Superior temporal gyrus (tissue), 1 donor: ENCODE data around the gene CAMK4.

Experiments used
- DNase-seq: peaks from one replicate; pipeline ENCODE4 v3.0.0-alpha.2; 2016; ENCODE audit errors: extremely low spot score

The CAMK4 gene

DNA sequence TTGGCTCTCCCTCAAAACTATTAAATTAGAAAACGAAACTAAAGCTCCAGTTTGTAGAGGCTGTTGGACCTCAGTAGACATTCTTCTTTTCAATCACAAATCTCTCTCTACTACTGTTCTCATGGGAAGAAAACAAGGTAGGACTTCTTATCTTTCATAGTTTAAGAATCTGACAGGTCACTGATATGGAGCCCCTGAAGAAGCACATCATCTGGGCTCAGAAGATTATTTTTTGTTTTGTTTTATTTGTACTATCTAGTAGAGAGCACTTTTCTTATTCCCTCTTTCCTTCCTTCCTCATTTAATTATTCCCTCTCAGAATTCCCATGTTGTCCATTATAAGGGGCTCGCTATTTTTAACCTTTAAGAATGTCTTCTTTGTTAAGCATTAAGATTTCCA, 261.9 kb downstream of the CAMK4 start:
- DNase-seq = no peak

DNA sequence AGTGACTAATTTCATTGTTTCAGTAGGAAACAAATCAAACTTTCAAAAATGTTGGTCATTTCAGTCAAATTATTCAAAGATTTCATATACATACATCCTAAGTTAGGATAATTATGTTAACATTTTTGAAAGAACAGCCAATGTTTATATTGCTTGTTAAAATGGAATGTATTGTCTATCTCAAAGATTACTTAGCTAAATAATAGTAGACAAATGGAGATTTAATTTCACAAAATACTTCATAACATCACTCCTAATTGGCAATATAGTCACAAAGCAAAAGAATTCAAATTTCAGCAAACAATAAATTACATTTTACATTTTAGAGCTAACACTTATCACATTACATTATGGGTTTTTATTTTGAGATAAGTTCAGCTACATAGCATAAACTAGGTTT, 262.7 kb downstream of the CAMK4 start:
- DNase-seq = no peak

DNA sequence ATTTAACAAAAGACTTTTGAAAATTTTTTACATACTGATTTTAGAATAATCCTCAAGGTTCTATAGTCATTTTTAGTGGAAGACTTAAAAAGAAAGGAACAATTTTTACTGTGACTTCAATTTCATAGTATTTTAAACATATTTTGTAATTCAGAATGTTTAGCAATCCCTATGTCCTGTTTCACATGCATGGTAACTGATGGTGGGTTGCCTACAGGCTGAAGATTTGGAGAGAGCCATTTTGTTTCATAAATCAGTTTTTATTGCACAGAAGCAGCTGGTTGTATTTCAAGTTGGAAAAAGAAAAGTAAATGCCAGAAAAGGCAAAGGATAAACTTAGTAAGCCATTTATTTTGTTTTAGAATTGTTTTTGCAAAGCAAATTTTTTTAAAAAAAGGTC, 264.2 kb downstream of the CAMK4 start:
- DNase-seq = no peak

- DNase-seq = no peak
Measured at GRCh38 chr5:111493031-111493430, 268.8 kb downstream of the CAMK4 start.

DNA sequence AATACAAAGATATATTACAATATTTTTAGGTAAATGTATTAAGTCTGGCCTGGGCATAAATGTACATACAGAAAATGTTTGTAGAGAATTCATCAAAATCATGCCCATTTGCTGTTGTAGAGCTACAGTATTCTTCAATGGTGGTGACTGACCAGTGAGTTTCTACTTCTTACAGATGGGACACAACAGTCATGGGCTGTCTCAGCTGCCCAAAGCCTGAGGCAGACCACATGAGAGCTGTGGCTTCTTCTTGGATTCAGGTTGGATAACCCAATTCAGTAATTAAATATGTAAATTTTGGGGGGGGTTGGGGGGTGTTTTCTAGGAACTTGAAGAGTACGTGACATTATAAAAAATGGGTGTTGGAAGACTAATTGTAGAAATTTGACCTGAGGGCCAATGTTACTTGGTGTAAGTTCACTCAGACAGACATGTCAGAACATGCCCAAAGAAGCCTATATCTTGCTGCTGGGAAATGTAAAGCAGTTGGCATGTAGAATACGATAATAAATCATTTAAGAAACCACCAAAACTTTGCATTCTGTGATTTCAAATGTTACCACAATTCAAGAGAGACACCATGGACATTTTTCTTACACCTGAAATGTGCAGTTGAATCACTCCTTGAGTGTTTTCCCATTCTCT, 270.3 kb downstream of the CAMK4 start:
- DNase-seq = no peak

DNA sequence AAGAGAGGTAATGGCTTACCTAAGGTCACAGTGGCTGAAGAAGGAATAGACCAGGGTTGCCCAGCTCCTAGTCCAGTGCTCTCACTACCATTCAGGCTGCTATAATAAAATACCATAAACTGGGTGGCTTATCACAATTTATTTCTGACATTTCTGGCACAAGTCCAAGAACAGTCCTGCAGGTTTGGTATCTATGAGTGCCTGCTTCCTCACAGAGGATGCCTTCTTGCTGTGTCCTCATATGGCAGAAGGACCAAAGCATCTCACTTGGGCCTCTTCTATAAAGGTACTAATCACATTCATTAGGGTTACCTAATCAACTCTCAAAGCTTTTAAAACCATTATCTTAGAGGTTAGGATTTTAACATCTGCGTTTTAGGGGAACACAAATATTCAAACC, 271.0 kb downstream of the CAMK4 start:
- DNase-seq = no peak

- no peak for DNase-seq
Measured at GRCh38 chr5:111498346-111498745, 274.2 kb downstream of the CAMK4 start.

DNA sequence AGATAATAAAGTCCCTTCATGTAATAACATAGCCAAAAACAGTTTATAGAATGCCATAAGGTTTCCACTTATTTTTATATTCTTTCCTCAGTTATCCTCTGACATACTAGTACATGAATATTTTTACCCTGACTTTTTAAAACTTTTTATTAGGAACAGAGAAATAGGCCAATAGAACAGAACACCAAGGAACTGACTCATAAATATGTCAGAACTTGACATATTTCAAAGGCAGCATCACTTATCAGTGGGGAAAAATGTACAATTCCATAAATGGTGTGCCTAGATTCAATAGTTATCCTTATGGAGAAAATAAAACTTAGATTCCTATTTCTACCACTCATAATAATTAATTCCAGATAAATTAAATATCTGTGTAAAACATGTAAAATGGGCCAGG, 278.8 kb downstream of the CAMK4 start:
- DNase-seq = no peak

DNA sequence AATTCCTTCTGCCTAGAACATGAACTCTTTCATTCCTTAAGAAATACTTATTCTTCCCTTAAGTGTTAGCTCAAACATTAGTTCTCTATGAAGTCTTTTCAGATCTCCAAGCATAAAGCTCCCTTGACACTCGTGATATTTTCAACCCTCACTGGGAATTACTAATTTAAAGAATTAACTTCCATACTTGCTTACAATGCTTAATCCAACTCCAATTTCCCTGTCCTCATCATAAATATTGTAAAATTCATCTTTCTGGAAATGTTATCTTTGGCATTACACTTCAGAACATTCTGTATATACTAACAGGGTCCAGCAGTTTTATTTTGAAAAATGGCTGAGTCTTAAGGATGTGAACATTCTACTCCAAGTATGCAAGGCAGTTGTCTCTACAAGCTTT, 280.9 kb downstream of the CAMK4 start:
- peak; percentile 39 for DNase-seq

- no peak for DNase-seq
Measured at GRCh38 chr5:111507276-111507675, 283.1 kb downstream of the CAMK4 start.

DNA sequence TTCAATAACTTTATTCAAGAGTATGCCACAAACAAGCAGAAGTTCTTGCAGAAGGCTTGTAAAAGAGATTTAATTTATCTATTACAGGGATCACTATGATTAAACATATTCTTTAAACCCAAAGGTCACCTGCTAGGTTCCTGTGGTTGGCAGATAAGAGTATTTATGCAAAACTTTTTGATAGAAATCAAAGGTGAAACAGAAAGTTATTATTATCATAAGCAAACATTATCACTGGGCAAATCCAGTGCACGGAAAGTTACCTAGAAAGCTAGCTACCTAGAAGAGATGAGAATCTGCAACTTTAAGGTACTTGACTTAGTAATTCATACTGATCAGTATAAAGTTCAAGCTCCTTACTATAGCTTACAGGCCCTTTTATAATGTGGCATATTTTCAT, 284.9 kb downstream of the CAMK4 start:
- peak; percentile 40 for DNase-seq

GRCh38 chr5:111511174-111511830, 287.1 kb downstream of the CAMK4 start:
- DNase-seq = peak; percentile 51

DNA sequence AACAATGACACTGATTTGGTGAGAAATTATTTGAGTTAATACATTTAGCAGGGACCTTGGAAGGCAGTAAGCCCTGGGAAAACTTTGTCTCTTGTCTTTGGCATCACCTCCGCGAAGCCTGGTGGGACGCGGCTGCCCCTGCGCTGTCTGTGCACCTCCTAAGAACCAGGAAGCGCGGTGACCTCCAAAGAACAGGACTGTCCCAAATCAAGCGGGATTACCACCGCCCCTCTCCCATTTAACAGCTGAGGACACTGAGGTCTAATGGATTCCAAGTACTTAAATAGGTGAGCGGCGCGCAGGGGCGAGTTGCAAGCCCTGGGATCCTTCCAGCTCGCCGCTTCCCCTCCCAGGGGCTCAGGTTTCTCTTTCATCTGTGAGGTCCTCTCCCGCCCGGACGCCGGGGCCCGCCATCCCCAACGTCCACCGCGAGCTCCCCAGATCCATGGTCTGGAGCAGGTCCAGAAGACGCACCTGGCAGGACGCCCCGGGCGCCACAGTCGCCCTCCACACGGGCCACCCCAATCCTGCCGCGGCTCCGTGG, 287.7 kb downstream of the CAMK4 start:
- DNase-seq = peak; percentile 40

DNA sequence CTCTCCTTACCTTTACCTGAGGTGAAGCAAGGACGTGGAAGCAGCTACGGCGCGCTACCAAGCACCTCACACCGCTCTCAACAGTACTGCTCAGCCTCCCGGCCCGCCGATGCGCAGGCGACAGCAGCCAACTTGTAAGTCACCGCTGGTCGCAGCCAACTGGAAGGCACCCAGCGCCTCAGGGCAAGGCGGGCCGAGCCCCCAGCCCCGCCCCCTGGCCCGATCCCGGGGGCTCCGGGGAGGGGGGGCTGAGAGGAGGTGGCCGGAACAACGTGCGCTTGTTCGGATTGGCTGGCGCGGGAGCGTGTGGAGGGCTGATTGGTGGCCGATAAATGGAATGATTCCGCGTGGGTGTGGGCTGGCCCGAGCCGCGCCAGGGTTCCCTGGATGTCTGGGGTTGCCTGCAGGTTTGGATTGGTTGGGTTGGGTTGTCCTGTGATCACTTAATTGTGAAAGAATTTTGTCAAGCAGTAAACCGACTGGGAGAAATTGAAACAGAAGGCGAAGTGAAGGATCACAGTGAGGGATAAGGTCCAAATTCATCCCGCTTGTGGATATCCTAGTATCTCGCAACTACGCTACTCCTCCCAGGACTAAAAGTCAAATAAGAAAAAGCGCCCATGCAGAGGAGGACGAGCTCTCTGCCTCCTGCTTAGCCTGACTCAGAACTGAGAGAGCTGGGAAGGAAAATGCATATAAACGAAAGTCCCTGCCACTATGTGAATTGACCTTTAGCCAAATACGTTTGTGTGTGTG, 288.4 kb downstream of the CAMK4 start, which contains the start of gene STARD4:
Gene STARD4, minus strand, starts transcription at position 161 of the 756 bp plus-strand sequence. CDS start 5,102 bp downstream, outside the sequence.
- peak; percentile 95 for DNase-seq

- DNase-seq = peak; percentile 72
Measured at GRCh38 chr5:111513131-111513520, 288.9 kb downstream of the CAMK4 start.

DNA sequence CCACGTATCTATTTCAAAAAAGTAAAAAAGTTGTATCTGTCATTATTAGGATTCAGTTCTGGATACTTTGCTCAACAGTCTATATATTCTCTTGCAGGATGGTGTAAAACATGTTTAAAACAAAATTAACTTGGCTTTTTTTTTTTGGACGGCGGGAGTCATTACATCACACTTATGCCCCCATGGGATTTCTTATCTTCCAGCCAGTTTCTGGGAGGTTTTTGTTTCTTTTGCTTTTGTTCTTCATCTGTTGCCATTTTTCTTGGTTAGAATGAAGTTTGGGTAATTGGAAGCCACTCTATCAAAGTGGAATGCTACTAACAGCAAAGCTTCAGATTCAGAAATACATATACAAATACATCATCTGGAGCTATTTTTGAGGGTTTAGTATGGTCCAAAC, 289.9 kb downstream of the CAMK4 start:
- DNase-seq = no peak

DNA sequence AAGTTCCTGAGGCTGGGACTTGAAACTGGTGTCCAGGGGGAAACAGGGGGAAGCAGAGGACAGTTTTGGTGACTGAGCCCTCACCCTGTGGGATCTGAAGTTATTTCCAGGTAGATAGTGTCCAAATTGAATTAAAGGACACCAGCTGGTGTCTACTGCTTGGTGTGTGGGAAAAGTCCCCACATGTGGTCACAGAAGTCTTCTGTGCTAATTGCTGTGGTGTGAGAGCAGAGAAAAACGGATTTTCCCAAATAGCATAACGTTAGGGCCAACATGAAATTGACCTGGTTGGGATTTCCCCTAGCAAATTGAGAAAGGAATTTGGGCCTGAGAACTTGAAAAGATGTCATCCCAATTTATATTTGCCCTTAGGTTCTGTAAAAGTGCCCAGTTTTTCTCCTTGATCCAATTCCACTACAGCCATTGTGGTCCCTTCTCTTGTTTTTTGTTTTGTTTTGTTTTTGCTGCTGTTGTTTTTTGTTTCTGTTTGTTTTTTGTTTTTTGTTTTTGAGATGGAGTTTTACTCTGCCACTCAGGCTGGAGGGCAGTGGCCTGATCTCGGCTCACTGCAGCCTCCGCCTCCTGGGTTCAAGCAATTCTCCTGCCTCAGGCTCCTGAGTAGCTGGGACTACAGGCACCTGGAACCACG, 293.8 kb downstream of the CAMK4 start:
- no peak for DNase-seq

- DNase-seq = no peak
Measured at GRCh38 chr5:111518777-111519176, 294.6 kb downstream of the CAMK4 start.

GRCh38 chr5:111520908-111521307, 296.7 kb downstream of the CAMK4 start:
- no peak for DNase-seq

DNA sequence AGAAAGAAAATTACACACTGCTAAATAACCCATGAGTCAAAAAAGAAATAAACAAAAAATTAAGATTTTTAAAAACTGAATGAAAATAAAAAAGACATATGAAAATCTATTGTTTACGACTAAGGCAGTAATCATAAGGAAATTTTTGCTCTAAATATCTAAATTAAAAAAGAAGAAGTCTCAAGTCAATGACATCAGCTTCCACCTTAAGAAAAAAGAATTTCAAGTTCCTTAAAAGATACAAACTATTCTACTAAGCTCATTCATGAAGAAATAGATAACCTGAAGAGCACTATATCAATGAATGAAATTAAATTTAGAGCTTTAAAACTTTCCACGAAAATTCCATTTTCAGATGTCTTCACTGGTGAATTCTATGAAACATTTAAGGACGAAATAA, 303.9 kb downstream of the CAMK4 start:
- DNase-seq = no peak

DNA sequence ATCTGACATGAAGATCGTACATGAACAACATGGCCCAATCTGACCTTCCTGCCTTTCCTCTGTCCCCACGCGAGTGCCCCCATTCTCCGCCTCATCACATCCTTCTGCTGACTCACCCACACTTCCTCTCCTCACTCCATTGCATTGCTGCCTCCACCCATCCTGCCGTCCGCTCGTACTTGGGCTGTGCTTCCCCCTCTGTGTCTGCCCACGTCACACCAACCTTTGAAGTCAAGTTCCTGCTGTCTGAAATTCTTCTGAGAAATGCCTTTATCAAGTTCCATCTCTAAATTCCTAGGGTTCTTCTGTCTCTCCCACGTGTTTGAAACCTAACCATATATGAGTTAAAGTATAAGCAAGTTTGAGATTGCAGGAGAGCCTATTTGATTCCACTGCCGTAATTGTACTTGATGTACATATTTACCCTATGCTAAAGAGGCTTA, 306.1 kb downstream of the CAMK4 start:
- no peak for DNase-seq
